ENCODE data around the gene MAGI2.

Gene MAGI2

DNA sequence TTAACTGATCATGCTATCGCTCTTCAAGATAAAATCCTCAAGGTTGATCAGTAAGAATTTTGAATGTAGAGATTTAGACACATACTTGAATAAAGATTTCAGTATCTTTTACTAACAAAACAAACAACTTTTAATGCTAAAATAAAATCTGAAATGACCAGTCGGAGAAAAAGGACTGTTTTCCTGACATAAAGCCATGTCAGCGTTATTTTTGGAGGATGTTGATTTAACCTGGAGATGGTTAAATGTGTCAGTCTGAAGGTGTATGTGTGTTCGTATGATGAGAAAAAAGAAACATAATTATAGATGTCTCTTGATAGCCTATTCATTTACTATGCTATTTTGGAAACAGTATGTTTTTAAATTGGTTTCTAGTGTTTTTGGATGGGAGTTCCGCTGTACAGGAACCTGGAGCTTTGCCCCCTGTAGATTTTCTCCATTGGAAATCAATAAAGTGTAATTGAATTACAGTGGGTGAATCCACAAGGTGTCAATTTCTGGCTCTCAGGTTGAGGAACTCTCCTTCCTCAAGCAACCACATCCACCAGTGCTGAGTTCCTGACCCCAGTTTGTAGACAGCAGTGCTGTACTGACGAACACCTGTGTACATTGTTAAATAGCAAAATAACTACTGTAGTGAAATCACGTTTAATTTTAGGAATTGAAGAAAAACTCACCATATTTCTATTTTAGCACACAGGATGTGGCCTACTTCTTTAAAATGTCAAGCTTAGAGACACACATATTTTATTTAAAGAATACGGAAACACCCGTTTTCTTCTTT is 670.1 kb downstream of the MAGI2 start:
- DNase-seq (ENCODE audit: low spot score): no peak

DNA sequence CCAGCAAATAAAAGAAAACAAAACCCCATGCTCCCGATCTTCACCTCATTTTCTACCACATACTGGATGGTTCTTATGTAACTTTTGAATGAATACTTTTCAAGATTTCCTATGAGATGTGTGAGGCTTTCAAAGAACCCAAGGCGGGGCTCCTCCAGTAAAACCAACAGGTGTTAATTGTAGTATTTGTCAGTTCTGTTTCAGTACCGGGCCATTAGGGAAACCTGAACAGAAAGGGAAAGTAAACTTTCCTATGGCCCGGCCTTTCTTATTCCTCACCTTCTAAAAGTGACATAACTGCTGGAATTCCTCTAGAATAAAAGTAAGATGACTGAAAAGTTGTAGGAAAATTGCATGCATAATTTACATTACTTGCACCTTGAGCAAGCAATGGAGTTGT is 672.9 kb downstream of the MAGI2 start:
- DNase-seq (ENCODE audit: low spot score): no peak

DNA sequence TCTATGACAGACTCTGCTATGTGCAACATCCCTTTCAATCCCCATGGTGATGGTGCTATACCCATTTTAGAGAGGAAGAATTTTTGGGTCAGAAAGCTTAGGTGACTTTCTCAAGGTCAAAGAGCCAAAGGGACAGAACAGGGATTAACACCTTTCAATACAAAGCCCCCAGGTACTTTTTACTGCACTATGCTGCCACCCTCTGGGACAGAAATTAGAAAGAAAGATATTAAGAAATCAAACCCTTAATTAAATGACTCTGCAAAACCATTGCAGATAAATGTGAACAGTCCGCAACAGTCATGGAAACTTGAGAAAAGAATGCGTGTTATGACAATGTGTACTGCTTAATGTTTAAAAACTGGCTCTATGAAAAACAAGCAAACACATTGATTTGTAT is 673.7 kb downstream of the MAGI2 start:
- DNase-seq (ENCODE audit: low spot score): no peak

DNA sequence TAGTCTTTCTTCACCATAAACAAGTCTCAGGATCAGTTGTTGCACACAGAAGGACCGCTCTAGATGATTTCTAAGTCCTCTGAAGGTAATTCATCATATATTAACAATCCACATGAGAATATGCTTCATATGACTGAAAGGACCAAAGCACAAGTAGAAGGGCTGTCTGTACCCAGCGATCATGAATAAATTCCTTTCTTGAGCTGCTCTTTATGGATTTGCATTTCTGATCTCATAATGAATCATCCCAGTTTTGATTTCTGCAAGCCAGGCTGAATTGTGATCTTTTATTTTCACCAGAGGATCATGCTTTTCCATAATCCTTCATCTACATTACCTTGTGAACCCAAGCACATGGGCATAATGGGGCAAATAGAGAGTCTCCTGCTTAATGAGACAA is 675.6 kb downstream of the MAGI2 start:
- no peak for DNase-seq (ENCODE audit: low spot score)

DNA sequence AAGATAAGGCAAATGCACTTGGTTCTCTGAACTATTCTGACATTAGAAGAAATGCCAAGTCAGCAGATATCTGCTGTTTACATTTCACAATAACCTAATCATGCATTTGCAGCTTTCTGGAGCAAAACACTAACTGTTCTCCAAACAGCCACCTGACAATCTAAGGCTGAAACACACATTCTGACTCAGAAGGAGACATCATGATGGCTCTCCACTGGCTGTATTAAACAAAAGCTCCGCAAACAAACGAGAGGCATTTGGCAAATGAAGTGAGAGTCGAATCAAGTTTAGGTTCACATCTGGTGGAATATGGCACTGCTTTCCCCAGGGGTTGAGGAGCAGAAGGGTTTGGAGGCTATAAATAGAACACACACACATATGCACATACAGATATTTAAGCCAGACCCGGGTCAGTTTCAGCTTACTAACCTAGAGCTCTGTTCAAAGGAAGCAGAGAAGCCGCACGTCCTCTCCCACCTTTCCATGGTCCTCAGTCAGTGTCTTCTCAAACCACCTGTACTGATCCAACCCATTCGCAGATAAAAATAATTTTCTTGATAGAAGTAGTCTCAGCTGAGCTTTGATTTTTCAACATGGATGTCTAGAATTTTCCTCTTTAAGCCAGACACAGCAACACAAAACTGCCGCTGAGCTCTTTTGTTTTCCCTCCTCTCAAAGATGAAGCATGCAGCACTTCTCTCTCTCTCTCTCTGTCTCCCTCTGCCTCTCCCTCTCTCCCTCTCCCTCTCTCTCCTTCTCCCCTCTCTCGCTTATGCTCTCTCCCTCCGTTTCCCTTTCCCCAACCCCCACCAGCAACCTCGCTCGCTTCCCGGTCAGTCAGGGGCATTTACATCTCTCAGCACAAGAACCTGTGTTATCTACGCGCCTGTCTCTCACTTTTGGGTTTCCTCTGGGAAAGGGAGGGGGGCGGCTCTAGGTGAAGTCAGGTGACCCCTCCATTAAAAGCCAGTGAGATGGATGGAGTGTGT is 682.8 kb downstream of the MAGI2 start:
- DNase-seq (ENCODE audit: low spot score): no peak

DNA sequence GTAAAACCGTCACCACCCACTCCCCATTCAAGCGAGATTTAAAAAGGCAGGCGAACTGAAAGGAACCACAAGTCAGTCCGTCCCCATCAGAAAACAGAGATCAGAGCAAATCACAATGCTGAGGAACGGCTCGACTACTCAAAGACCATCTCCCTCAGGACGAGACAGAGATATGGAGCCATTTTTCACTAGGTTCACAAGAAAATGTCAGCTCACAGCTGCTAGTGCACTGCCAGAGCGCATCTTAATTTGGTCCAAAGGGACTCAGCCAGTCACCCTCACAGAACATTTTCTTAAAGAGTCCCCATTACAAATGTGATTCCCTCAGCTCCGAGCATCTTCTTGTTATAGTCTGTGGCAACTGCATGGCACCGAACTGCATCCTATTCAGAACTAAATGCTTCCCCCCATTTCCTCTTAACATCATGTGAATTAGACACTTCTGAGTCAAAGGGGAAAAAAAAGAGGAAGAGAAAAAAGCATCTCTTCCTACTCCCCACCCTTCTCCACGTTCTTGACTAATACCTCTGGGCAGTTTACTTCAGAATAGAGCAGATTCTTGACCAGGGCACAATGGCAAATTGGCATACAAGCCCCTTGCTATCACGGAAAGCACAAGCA is 683.9 kb downstream of the MAGI2 start:
- DNase-seq (ENCODE audit: low spot score): no peak

DNA sequence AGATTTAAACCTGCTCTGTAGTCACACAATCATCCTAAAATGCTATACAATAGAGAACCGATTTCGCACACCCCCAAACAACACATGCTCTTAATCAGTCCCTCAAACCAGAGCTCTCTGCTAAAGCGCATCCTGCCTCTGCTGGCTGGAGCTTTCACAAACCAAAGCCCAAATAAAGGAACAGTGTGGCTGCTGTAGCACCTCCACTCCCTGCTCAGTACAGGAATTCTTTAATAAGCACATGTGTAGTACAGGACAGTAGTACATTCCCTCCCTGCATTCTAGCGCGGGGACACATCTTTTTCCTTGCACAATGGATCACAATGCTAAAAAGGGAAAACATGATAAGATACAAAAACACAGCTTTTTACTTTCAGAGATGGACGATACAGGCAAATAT is 684.6 kb downstream of the MAGI2 start:
- DNase-seq (ENCODE audit: low spot score): no peak

DNA sequence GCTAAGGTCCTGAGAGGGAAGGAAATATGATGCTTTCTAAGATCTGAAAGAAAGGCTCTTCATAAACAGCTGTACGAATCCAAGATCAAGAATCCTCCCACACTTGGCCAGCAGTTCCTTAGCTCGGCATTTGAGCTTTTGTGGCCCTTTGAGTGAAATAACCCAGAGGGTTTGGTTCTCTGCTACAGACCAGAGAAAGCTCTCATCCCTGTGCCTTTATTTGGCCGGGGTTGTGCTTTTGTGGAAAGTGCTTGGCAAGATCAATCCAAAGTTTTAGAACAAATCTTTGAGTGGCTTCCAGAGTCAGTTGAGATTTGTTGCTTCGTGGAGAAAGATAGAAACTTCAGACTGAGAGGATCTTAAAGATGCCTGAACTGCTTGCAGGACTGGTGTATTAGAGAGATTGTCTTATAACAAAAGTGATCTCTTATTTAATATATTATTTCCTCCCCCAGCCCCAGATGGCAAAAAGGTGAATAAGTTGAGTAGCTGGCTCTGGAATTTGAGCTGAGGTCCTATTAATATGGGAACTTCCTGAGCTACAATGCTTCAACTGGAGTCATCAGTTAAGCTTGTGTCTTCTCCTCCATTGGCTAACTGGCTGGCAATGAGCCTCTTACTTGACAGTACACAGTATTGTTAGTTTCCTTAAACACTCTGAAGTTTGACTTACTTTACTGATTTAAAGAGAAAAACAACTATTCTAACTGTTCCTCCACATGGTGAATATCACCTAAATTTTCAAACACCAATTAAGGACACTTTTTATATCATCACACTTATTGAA is 687.3 kb downstream of the MAGI2 start:
- no peak for DNase-seq (ENCODE audit: low spot score)

DNA sequence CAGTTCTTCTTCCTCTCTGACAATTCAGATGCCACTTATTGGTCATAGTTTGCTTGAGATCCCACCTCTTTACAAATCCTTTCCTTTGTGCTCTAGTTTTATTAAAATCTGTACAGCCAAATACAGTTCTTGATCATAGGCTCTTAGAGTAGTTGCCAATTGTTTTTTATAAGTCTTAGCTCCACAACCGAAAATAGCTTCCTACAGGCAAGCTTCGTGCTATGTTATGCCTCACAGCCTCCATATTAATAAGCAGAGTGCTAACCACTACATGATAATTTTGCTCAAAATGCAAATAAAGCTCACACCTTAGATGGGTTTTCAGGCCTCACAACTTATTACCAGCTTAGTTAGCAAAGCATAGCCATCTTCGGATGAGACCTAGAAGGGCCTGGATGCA is 688.9 kb downstream of the MAGI2 start:
- DNase-seq (ENCODE audit: low spot score): no peak

DNA sequence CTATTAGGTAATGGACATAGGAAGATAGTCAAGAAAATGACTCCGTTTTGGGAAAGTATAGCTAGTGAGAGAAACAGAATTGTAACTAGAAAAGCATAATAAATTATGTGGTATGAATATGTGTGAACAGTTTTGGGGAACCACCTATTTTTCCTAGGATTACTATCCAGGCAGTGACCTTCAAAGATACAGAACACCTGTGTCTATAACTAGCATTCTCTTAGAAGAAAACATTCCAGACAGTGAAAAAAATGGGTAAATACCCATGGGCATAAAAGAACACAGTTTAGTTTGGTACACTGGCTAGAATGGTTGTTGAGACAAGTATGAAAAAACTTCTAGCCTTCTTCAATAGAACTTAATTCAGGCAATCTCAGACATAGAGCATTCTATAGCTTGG is 690.8 kb downstream of the MAGI2 start:
- DNase-seq (ENCODE audit: low spot score): no peak

DNA sequence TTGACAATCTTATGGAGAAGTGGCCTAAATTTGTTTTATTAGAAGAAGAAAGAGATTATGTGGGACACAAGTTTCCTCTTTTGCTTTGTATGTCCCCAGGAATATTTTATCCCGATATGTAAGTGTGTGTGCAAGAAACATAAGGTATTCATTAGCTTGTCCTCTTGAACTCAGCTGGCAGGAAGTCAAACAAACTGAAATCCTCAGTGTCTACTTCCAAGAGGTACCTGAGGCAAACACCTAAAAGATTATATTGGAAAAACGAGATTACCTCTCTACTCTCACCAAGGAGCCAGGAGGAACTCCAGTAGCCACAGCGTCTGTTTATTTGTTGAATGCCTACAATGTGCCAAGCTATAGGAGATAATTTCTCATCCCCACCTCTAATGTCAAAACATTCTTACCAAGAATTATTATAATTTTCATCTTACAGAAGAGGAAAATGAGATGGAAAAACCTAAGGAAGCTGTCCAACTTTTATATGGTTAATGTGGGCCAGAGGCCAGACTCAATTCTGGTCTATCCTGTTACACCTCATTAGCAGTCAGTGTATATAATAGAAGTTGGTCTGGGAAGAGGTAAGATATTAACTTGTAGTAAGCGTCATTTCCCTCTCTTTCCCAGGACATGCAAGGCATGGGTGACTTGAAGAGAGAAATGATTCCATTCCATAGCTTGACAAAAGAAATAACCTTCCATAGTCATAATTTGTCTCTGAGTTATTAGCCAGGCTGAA is 692.7 kb downstream of the MAGI2 start:
- DNase-seq (ENCODE audit: low spot score): no peak

DNA sequence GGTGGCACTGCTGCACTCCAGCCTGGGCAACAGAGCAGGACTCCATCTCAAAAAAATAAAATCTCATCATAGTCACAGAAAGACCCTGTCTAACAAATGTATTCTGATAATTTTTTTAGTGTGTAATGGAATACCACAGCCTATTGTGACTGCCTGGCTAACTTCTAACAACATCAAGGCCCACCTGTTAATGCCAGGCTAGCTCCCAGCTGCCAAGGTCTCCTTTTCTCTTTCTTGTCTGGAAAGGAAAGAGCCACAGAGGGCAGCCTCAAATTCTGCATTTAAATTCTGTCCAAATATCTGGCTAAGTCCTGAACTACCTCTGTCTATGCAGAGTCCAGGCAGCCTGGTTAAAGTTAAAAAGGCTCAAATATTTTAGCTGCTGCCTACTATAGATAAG is 700.9 kb downstream of the MAGI2 start:
- no peak for DNase-seq (ENCODE audit: low spot score)

DNA sequence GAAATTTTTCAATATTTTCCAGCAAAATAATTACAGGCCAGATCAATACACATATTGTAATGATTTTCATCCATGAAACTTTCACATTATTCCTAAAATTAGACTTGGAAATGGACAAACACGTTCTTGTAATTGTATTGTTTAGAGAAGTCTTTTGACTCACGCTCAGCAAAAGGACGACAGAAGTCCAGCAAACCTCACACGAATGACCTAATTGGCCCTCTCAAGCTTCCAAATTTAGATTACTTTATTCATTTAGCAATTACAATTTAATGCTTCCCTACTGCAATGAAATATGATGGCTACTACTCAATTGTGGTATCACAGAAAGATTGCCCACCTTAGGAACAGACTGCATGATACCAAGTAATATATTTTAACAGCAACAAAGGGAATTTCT is 702.2 kb downstream of the MAGI2 start:
- no peak for DNase-seq (ENCODE audit: low spot score)

DNA sequence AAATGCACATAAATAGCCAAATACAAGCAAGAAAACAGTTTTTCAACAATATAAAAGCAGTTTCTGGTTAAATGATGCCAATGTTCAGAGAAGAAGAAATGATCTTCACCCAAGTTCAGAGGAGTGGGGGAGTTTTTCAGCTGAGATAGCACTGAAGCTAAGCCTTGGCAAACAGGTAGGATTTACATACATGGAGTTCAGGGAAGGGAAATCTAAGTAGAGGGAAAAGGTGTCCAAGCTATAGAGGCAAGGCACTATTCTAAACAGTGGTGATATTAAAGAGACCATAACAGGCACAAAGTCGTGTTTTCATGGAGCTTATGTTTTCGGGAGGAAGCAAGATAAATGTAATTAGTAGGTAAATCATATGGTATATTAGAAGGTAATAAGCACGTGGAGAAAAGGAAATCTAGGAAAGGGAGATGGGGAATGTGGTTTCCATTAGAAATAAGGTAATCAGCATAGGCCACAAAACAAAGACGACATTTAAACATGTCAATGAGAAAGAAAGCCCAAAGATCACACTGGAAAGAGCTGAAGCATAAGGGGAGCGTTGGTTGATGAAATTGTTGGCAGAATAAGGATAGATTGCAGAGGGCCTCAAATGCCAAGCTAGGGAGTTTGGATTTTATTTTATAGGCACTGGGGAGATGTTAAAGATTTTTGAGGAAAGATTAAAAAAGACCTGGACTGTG is 704.3 kb downstream of the MAGI2 start:
- DNase-seq (ENCODE audit: low spot score): no peak

DNA sequence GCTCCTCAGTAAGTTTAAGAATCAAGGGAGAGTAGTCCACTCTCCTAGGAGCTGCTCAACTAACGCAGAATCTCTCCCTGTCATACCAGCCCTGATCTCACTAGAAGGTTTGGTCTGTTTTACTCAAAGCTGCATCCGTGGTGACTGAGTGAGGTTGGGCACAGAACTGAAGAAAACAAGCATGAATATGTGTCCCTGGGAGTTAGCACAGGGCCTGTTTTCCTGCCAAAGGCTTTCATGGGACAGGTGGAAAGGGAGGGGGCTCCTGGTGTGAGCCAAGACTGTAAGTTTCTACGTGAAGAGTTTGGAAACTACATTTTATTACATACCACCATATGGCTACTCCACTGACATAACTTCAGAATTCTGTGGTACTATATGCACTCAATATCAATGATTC is 705.9 kb downstream of the MAGI2 start:
- no peak for DNase-seq (ENCODE audit: low spot score)

DNA sequence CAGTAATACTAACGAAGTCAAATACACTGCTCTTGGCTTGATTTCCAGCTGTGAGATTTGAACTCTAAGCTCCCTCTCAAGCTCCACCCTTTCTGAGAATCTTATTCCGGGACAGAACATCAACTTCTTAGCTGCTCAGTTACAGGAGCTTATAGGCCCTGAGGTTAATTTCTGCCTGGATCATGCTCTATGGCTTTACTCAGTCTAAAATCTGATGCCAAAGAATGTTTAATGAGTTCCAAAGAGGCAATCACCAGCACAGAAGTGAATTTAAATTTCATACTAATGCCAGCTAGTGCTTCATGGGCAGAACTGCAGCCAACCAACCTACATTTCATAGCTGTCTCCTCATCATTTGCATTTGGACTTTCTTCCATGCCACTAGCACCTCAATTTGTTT is 707.2 kb downstream of the MAGI2 start:
- DNase-seq (ENCODE audit: low spot score): no peak

DNA sequence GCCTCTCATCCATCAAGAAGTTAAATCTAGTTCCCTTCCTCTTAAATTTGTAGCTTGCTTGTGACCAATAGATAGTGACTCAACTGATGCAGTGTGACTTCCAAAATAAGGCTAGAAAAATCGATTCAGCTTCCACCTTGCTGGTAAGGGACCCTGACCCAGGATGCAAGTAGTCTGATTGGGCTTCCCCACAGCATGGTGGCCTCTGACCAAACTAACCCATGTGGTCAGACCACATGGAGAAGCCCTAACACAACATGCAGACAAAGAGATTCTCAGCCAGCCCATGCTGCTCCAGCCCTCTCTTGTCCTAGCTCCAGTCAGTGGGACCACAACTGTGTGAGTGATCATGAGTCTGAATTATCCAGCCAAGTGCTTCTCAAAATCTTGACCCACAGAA is 710.8 kb downstream of the MAGI2 start:
- no peak for DNase-seq (ENCODE audit: low spot score)

DNA sequence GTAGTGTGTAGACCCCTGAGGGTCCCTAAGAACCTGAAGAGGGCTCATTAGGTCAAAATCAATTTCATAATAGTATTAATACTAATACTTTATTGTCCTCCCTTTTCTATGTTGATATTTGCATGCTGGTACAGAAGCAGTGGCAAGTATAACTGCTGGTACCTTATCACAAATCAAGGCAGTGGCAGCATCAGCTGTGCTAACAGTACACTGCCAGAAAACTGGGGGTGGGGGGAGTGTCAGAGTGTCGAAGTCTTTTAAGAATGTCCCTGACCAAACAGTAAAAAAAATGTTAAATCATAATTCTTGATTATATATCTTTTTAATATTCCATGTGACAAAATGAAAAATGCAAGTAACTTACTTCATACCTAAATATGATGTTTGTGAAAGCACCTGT is 716.9 kb downstream of the MAGI2 start:
- DNase-seq (ENCODE audit: low spot score): no peak

DNA sequence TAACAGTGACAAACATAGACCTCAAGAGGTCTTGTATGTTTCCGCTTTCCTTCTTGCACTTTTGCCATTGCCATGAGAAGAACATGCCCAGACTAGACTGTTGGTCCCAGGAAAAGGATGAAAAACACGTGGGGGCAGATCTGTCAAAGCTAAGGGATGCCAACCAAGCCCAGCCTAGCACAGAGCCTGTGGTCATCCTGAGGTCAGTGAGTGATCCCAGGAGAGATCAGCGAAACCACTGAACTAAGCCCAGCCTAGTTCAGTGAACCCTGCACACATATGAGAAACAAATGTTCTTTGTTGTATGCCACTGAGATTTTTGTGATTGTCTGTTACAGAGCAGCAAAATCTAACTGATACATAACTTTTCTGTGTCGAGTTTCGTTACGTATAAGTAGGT is 718.8 kb downstream of the MAGI2 start:
- DNase-seq (ENCODE audit: low spot score): no peak

DNA sequence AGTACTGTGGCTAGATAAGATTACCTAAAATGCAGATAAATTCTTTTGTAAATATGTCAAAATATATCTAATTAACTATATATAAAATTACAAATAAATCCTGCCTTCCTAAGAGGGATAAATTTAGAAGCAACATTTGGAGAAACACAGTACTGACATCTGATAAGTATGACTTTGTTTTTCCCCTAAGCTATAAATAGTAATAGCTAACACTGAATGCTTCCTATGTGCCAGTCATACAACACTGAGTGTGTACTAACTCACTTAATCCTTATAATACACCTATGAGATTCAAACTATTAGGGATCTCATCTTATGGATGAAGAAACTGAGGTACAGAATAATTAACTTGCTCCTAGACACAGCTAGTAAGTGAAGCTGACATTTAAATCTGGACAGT is 733.4 kb downstream of the MAGI2 start:
- no peak for DNase-seq (ENCODE audit: low spot score)

DNA sequence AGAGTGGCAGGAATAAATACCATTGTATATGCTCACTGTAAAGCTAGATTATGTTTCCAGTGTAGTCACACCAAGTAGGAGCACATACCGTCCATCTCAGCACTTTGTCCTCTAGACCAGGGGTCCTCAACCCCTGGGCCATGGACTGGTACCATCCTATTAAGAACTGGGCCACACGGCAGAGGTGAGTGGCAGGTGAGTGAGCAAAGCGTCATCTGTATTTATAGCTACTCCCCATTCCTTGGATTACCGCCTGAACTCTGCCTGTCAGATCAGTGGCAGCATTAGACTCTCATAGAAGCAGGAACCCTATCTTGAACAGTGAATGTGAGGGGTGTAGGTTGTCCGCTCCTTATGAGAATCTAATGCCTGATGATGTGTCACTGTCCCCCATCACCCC is 735.3 kb downstream of the MAGI2 start:
- DNase-seq (ENCODE audit: low spot score): no peak
